MM.1S (cell line): ENCODE results near the gene KRT78.
A peak's percentile ranks its signal among the peaks of the same experiment; 100 is the strongest.
"Not testable (repeated sequence)": the region's sequence is repeated elsewhere in the genome, so short reads cannot be mapped to it uniquely, and the experiment has no call there.

Experiments
- DNase-seq: peaks from one replicate; pipeline ENCODE4 v3.0.0-alpha.2; 2015
- H2AFZ ChIP-seq: fragments of 300-600 bp; sonication (generic); 2 replicates; pipeline ENCODE4 v1.6.0; 2016; ENCODE audit warnings: antibody characterized with exemption, low read length
- H3F3A ChIP-seq: fragments of 300-600 bp; sonication (generic); 2 replicates; pipeline ENCODE4 v1.6.1; 2016; ENCODE audit warnings: mild to moderate bottlenecking, antibody characterized with exemption, low read length, moderate library complexity, mixed read lengths; ENCODE audit not compliant: insufficient read depth
- H3K27ac ChIP-seq: fragments of 300-600 bp; sonication (generic); 2 replicates; pipeline ENCODE4 v1.5.1; 2016; ENCODE audit warnings: mild to moderate bottlenecking, low read length
- H3K27me3 ChIP-seq: fragments of 300-600 bp; sonication (generic); replicated peaks from 2 replicates; pipeline ENCODE4 v1.6.0; 2016; ENCODE audit warnings: low read length; ENCODE audit not compliant: insufficient read depth
- H3K36me3 ChIP-seq: fragments of 300-600 bp; sonication (generic); replicated peaks from 2 replicates; pipeline ENCODE4 v1.6.1; 2016; ENCODE audit warnings: mild to moderate bottlenecking, low read length, mixed read lengths; ENCODE audit not compliant: insufficient read depth
- H3K4me1 ChIP-seq: fragments of 300-600 bp; sonication (generic); 2 replicates; pipeline ENCODE4 v1.6.1; 2016; ENCODE audit warnings: low read length, mixed read lengths
- H3K4me2 ChIP-seq: fragments of 300-600 bp; sonication (generic); 2 replicates; pipeline ENCODE4 v1.6.0; 2016; ENCODE audit warnings: low read depth, low read length
- H3K4me3 ChIP-seq: fragments of 300-600 bp; sonication (generic); 2 replicates; pipeline ENCODE4 v1.5.1; 2016; ENCODE audit warnings: low read length, mixed read lengths
- H3K79me2 ChIP-seq: fragments of 300-600 bp; sonication (generic); 2 replicates; pipeline ENCODE4 v1.6.1; 2016; ENCODE audit warnings: mixed run types, low read length, mixed read lengths
- H3K9ac ChIP-seq: fragments of 300-600 bp; sonication (generic); 2 replicates; pipeline ENCODE4 v1.6.1; 2016; ENCODE audit warnings: low read length, mixed read lengths
- H3K9me2 ChIP-seq: fragments of 300-600 bp; sonication (generic); replicated peaks from 2 replicates; pipeline ENCODE4 v1.6.1; 2016; ENCODE audit warnings: mild to moderate bottlenecking, low read length, mixed read lengths; ENCODE audit not compliant: insufficient read depth
- H3K9me3 ChIP-seq: fragments of 300-600 bp; sonication (generic); replicated peaks from 2 replicates; pipeline ENCODE4 v1.6.1; 2016; ENCODE audit warnings: mild to moderate bottlenecking, low read length, mixed read lengths; ENCODE audit not compliant: insufficient read depth
- H4K20me1 ChIP-seq: fragments of 300-600 bp; sonication (generic); 2 replicates; pipeline ENCODE4 v1.6.1; 2016; ENCODE audit warnings: mild to moderate bottlenecking, low read length, moderate library complexity, mixed read lengths; ENCODE audit not compliant: insufficient read depth
- EZH2 ChIP-seq: fragments of 300-600 bp; sonication (generic); optimal IDR thresholded peaks from 2 replicates; pipeline ENCODE3; 2017; ENCODE audit warnings: low read depth, mild to moderate bottlenecking, antibody characterized with exemption, low read length, mixed read lengths
- EZH2phosphoT487 ChIP-seq: fragments of 300-600 bp; sonication (generic); IDR thresholded peaks from 2 replicates; pipeline ENCODE4 v1.6.1; 2018; ENCODE audit warnings: antibody characterized with exemption, low read length
- TF ChIP-seq, protein P1 (sequence below): fragments of 300-600 bp; sonication (generic); IDR thresholded peaks from 2 replicates; pipeline ENCODE4 v1.5.1; 2016; ENCODE audit warnings: antibody characterized with exemption, low read length, mixed read lengths

The KRT78 gene

DNA sequence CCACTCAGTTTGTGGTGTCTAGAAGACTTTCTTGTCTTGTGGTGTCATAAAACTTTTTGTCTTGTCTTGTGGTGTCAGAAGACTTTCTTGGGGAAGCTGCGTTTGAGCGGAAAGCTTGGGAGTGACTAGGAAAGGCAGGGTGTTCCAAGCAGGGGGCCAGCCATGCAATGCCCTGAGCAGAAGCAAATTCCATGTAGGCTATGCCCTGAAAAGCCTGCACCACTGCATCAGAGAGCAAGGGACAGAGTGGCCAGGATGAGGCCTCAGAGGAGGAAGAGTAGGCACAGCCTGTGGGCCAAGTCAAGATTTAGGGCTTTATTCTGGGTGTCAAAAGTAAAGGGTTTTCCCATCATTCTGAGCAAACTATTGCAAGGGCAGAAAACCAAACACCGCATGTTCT lies 41.6 kb upstream of the KRT78 start:
- Histone ChIP-seq H2AFZ (no peak overlapping the region), H3K27ac (no peak overlapping the region), H4K20me1 (no peaks in the 10 kb centered on the region), H3K79me2 (no peaks in the 10 kb centered on the region), H3K27me3 (peaks cover 15% of the 10 kb centered on the region), H3K9me3 (no peaks in the 10 kb centered on the region), H3K9me2 (no peaks in the 10 kb centered on the region), H3K36me3 (no peaks in the 10 kb centered on the region), H3K4me2 (no peak overlapping the region), H3K4me1 (no peaks in the 10 kb centered on the region), H3F3A (no peaks in the 10 kb centered on the region), H3K9ac (no peak overlapping the region), H3K4me3 (no peak overlapping the region)
- TF ChIP-seq EZH2 (no peak), EZH2phosphoT487 (no peak)
- TF ChIP-seq, protein P1, sequence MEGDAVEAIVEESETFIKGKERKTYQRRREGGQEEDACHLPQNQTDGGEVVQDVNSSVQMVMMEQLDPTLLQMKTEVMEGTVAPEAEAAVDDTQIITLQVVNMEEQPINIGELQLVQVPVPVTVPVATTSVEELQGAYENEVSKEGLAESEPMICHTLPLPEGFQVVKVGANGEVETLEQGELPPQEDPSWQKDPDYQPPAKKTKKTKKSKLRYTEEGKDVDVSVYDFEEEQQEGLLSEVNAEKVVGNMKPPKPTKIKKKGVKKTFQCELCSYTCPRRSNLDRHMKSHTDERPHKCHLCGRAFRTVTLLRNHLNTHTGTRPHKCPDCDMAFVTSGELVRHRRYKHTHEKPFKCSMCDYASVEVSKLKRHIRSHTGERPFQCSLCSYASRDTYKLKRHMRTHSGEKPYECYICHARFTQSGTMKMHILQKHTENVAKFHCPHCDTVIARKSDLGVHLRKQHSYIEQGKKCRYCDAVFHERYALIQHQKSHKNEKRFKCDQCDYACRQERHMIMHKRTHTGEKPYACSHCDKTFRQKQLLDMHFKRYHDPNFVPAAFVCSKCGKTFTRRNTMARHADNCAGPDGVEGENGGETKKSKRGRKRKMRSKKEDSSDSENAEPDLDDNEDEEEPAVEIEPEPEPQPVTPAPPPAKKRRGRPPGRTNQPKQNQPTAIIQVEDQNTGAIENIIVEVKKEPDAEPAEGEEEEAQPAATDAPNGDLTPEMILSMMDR = no peak
- DNase-seq = no peak

DNA sequence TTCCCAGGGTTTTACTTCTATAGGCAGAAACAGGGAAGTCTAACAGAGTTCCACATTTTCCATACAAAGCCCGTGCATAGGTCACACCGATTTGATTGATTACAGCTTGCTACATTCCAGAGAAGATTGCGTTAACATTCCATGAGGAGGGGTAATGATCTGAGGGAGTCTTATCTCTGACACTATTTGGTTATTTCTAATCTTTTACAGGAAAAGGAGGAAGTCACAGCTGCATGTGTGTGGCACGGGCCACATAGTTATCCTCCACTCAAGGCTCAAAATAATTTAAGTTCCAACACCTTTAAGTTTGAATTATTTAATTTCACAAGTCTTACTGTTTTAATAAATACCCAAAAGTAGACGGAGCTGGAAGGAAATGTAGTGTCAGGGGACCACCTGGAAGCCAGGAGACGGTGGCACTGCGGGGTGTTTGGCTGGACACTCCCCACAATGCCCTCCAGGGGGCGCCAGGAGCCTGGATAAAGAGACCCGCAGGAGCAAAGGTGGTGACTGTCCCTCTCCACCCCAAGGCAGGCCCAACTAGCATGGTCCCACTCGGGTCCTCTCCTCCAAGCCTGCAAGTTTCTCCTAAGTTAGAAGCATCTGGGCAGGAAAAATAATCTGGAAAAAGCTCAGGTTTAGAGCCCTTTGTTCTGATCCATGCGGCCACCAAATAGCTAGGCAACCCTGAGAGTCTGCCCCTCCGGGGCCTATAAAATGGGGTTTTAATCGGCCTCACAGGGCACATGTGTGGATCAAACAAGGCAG lies 35.9 kb upstream of the KRT78 start:
- Histone ChIP-seq H3K79me2 (no peaks in the 10 kb centered on the region), H3K4me2 (no peak overlapping the region), H3K27ac (no peak overlapping the region), H3F3A (no peaks in the 10 kb centered on the region), H3K9ac (no peak overlapping the region), H3K4me1 (0 out of 2 replicates have a peak, but pooled peaks cover 3% of the 10 kb centered on the region), H3K27me3 (no peaks in the 10 kb centered on the region; the same call in 1 of the 2 replicates), H2AFZ (no peak overlapping the region), H3K9me3 (no peaks in the 10 kb centered on the region), H3K4me3 (no peak overlapping the region), H3K9me2 (no peaks in the 10 kb centered on the region), H3K36me3 (no peaks in the 10 kb centered on the region), H4K20me1 (no peaks in the 10 kb centered on the region)
- DNase-seq = peak; percentile 45
- TF ChIP-seq, protein P1 = peak; percentile 88
- TF ChIP-seq EZH2phosphoT487 = no peak

DNA sequence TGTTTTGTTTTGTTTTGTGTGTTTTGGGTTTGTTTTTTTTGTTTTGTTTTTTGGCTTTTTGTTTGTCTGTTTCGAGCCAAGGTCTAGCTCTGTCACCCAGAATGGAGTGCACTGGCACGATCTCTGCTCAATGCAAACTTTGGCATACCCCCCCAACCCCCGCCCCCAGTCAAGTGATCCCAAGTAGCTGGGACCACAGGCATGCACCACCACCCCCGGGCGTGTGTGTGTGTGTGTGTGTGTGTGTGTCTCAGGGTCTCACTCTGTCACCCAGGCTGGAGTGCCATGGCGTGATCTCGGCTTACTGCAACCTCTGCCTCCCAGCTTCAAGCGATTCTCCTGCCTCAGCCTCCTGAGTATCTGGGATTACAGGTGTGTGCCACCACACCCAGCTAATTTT lies 31.7 kb upstream of the KRT78 start:
- not testable (repeated sequence) for H3K36me3 ChIP-seq, H3K79me2 ChIP-seq, H3K9me3 ChIP-seq, H4K20me1 ChIP-seq, H3K9ac ChIP-seq, H3K4me1 ChIP-seq, H3K4me3 ChIP-seq, H3K9me2 ChIP-seq, H3K27me3 ChIP-seq, H3F3A ChIP-seq, DNase-seq, H3K27ac ChIP-seq
- Histone ChIP-seq H3K4me2 (peak overlapping the region; percentile 88; the same call in 1 of the 2 replicates), H2AFZ (0 out of 2 replicates have a peak overlapping the region, but pooled peaks have one; percentile 94)
